ENCODE data around the gene DNAJC12.
"Not testable (repeated sequence)": the region's sequence is repeated elsewhere in the genome, so short reads cannot be mapped to it uniquely, and the experiment has no call there.

Gene DNAJC12

DNA sequence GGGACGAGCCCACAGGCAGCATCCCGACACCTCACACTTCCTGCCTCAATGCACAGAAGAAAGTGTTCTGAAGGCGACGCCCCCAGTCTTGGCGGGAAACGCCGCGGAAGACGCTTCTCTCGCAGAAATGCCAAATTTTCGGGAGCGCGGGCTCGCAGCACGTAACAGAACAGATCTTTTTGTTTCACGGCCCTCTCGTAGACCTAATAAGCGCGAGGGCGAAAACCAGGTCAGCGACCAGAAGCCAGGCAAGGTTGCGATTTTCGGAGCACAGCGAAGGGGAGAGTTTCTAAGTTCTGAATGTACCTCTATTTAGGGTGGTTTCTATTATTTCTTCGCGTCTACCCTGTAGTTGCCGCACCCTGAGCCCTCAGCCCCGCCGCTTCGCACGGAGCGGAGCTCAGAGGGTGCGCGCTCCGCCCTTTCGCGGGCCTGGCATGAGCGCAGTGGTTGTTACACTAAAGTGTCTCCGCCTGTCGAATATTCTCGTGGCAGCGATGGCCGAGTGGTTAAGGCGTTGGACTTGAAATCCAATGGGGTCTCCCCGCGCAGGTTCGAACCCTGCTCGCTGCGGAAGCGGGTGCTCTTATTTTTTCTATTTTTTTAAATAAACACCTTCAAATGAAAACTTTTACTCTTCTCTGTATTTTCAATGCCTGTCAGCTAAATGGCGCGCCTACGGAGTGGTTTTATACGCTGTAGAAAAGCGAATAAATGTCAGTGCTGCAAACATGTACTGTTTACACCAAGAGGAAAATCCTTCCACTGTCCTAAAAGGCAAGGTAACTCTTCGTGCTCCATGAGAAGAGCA lies 73.8 kb downstream of the DNAJC12 start:
- peak; percentile 97 to 100 for DNase-seq (ENCODE audit: low read depth in 1 of 2, low spot score in 1 of 2)

DNA sequence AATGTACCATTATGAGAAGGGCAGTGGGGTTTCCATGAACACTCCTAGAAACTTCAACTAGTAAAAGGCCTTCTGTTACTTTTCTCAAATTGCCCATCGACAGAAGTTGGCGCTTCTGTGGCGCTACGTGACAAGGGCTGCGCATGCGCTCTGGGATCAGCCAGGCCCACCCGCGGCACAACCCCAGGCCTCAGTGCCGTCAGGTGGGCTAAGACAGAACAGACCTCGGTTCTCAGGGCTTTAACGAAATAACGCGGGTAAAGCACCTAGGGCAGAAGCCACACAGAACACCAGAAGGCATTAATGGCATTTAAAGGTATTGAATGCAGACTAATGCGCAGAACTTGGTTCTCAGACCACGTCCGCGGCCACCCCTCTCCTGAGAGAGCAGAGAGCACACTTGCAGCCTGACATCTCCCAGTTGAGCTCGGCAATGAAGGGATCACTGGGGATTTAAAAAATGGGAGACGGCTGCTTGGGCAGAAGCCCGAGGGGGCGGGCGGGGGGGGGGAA lies 74.4 kb downstream of the DNAJC12 start:
- peak; percentile 66 to 67 for DNase-seq (ENCODE audit: low read depth in 1 of 2, low spot score in 1 of 2)

DNA sequence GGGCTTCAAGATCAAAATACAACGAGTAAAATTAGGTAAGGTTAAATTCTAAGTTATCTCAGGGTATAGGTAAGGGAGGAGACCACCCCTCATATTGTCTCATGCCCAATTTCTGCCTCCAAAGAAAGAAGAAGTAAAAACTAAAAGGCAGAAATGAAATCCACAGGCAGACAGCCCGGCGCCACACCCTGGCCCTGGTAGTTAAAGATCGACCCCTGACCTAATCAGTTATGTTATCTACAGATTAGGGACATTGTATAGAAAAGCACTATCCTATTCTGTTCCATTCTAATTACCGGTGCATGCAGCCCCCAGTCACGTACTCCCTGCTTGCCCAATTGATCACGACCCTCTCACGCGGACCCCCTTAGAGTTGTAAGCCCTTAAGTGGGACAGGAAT lies 75.4 kb downstream of the DNAJC12 start:
- DNase-seq (ENCODE audit: low read depth in 1 of 2, low spot score in 1 of 2), result not testable (repeated sequence)

DNA sequence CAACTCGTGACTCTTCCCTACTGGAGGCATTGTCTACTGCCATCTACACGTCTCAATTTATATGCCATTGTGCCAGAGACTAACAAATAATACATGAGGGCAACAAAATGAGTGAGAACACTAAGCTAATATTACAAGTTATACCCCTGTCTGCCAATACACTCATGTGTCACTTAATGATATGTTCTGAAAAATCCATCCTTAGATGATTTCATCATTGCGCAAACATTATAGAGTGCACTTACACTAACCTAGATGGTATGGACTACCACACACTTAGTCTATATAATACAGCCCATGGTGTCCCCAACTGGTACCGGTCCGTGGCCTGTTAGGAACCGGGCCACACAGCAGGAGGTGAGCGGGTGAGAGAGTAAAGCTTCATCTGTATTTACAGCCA lies 77.7 kb downstream of the DNAJC12 start:
- DNase-seq (ENCODE audit: low read depth in 1 of 2, low spot score in 1 of 2), result no peak

All from activated CD4-positive, alpha-beta T cell treated with anti-CD3 and anti-CD28 coated beads, Interleukin-2, amount 50 U/mL, for 24 hours (primary cell).